HUES6 (cell line): Measurements from ENCODE around the gene GNGT1.

ENCODE experiments used
- H3K27ac ChIP-seq: 2 replicates; pipeline ENCODE4 v1.7.0; 2013; ENCODE audit warnings: low read depth, mild to moderate bottlenecking, low read length, inconsistent platforms
- H3K27me3 ChIP-seq: 2 replicates; pipeline ENCODE4 v1.6.1; 2013; ENCODE audit warnings: low read length; ENCODE audit not compliant: control insufficient read depth, insufficient read depth
- H3K36me3 ChIP-seq: 2 replicates; pipeline ENCODE4 v1.6.1; 2013; ENCODE audit warnings: low read length; ENCODE audit not compliant: control insufficient read depth, insufficient read depth
- H3K4me1 ChIP-seq: 2 replicates; pipeline ENCODE4 v1.6.1; 2013; ENCODE audit warnings: low read length; ENCODE audit not compliant: control insufficient read depth, insufficient read depth
- H3K4me3 ChIP-seq: 2 replicates; pipeline ENCODE4 v1.5.1; 2013; ENCODE audit warnings: low read depth, low read length
- H3K9ac ChIP-seq: one replicate; pipeline ENCODE4 v1.6.1; 2013; ENCODE audit warnings: mild to moderate bottlenecking, low read length
- H3K9me3 ChIP-seq: 2 replicates; pipeline ENCODE4 v1.6.1; 2013; ENCODE audit warnings: low read depth, low read length; ENCODE audit not compliant: control insufficient read depth, insufficient read depth

The GNGT1 gene

DNA sequence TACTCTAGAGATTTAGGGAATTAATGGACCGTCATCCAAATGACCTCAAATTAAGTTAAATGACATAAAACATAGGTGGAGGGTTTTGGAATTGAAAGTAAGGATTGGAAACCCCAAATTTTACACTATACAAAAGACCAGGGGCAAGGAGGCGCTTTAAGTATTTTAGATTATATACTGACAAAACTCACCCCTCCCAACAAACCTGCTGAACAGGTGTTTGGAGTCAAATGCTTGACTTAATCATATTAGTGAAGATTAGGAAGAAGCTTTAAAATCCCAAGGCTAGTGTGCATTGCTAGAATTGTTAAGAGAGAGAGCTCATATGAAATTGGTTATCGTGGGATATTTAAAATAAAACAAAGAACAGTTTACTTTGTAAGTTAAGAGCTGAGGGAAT, at the start of gene GNGT1:
GNGT1 (plus strand) TSS at position 301 of the 400 bp plus-strand sequence. CDS start 180 bp downstream, outside the sequence.
- Histone ChIP-seq H3K27me3 (no peaks in the 10 kb centered on the region), H3K4me1 (no peaks in the 10 kb centered on the region; the same call in 1 of the 2 replicates), H3K4me3 (no peak within 1 kb of the TSS), H3K27ac (no peak within 1 kb of the TSS), H3K9ac (no peak within 1 kb of the TSS), H3K36me3 (no peaks in the 10 kb centered on the region), H3K9me3 (no peaks in the 10 kb centered on the region)

DNA sequence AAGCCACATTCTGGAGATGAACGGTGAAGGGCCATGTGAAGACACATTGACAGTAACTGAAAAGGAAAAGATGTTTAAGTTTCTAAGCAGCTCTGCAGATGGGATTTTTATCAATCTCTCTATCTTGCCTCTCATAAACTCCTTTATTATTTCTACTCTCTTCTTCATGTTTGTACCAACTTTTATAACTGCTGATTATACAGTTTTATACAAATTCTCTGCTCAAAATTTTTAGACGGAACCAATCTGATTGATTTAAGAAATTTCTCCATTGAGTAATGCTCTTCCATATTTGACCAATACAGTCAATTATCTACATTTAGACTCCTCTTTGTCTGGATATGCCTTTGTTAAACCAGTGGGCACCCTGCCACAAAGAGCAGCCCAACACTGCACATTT, 47.5 kb upstream of the GNGT1 start:
- H3K27me3 ChIP-seq: no peaks in the 10 kb centered on the region

DNA sequence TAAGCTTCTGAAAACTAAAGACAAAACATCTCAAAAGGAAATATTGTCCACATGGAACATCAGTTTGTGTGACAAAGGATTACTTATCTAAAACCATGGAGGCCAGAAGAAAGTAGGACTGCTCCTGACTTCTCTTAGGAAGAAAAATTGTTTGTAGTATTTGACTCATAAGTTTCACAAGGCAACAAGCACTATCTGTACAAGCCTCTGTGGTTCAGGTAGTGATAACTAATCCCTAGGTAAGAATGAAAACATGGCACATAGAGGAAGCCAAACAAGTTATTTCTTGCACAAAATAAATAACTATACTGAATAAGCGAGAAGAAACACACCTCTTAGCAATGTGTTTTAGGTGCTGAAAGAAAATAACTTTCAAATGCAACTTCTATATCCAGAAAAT, 46.1 kb upstream of the GNGT1 start:
- Histone ChIP-seq H3K9ac (no peak overlapping the region), H3K27ac (no peak overlapping the region), H3K4me3 (no peak overlapping the region), H3K27me3 (no peaks in the 10 kb centered on the region), H3K4me1 (no peaks in the 10 kb centered on the region), H3K36me3 (no peaks in the 10 kb centered on the region), H3K9me3 (no peaks in the 10 kb centered on the region)

More for the DNA sequence above, 47.5 kb upstream of the GNGT1 start:
- H3K9ac ChIP-seq: no peak overlapping the region
- no peaks in the 10 kb centered on the region for H3K9me3 ChIP-seq
- H3K4me1 ChIP-seq: no peaks in the 10 kb centered on the region
- no peak overlapping the region for H3K4me3 ChIP-seq
- no peaks in the 10 kb centered on the region for H3K36me3 ChIP-seq
- H3K27ac ChIP-seq: no peak overlapping the region

DNA sequence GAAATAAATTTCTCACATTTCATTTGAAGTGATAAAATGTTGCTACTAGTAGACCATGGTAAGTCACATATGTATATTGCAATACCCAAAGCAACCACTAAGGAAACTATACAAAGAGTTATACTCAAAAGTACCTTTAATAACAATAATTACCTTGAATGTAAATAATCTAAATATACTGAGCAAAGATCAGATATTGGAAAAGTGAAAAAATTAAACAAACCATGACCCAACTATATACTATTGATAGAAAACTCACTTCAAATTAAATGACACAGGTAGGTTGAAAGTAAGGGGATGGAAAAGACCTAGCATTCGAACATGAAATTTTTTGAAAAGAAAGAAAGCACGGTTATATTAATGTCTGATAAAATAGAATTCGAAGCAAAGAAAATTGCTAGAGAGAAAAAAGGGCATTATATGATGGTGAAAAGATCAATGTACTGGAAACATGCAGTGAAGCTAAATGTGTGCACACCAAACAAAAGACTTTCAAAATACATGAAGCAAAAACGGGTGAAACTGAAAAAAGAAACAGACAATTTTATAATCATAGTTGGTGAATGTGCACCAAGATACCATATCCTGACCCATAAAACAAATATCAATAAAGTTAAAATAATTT, 44.9 kb upstream of the GNGT1 start:
- Histone ChIP-seq H3K4me1 (no peaks in the 10 kb centered on the region), H3K27ac (no peak overlapping the region), H3K4me3 (no peak overlapping the region)

DNA sequence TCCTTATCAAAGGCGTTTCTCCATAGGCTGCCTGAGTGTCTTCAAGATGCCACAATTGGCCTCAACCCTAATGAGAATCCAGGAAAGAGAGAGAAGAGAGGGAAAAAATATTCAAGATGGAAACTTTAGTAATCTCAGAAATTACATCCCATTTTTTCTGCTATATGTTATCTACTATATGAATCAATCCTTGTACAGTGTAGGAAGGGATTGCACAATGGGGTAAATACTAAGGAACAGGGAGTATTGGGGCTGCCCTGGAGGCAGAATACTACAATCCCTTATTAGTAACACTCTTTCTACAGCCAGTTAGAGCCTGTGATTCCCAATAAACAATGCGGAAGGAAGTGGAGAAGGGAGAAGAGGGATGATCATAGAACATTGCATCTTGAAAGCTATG, 43.7 kb upstream of the GNGT1 start:
- Histone ChIP-seq H3K9me3 (no peaks in the 10 kb centered on the region), H3K36me3 (no peaks in the 10 kb centered on the region), H3K27ac (no peak overlapping the region), H3K9ac (no peak overlapping the region), H3K27me3 (no peaks in the 10 kb centered on the region), H3K4me3 (no peak overlapping the region), H3K4me1 (no peaks in the 10 kb centered on the region)

More for the DNA sequence above, 44.9 kb upstream of the GNGT1 start:
- no peak overlapping the region for H3K9ac ChIP-seq
- H3K9me3 ChIP-seq: no peaks in the 10 kb centered on the region
- no peaks in the 10 kb centered on the region for H3K36me3 ChIP-seq
- no peaks in the 10 kb centered on the region for H3K27me3 ChIP-seq

DNA sequence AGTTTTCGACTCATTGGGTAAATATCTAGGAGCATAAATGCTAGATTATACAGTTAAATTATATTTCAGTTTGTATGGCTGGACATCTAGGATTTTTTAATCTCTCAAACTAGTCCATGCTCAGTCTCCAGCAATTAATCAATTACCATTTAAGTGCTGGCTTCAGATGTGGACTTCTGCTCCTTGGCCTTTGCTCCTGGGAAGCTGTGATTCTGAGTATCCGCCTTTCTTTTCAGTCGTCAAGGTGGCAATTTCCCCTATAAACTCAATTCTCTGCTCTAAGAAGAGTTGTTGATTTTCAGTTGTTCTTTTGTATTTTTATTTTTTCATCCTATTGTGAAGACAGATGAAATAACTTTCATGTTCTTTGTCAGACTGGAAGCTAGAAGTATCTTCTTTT, 39.5 kb upstream of the GNGT1 start:
- no peaks in the 10 kb centered on the region for H3K36me3 ChIP-seq
- H3K27me3 ChIP-seq: no peaks in the 10 kb centered on the region
- H3K9ac ChIP-seq: no peak overlapping the region
- no peak overlapping the region for H3K4me3 ChIP-seq
- no peaks in the 10 kb centered on the region for H3K4me1 ChIP-seq
- H3K9me3 ChIP-seq: no peaks in the 10 kb centered on the region
- H3K27ac ChIP-seq: no peak overlapping the region

DNA sequence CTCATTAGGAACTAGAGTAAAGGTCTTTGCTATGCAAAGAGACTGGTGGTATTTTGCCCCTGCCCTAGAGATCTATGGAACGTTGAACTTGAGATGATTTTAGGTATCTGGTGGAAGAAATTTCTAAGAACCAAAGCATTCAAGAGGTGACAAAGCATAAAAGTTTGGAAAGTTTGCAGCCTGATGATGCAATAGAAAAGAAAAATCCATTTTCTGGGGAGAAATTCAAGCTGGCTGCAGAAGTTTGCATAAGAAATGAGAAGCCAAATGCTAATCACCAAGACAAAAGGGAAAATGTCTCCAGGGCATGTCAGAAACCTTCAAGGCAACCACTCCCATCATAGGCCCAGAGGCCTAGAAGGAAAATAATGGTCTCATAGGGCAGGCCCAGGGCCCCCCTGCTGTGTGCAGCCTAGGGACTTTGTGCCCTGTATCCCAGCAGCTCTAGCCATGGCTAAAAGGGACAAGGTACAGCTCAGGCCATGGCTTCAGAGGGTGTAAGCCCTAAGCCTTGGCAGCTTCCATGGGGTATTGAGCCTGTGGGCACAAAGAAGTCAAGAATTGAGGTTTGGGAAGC, 32.3 kb upstream of the GNGT1 start:
- H3K27me3 ChIP-seq: no peaks in the 10 kb centered on the region
- H3K36me3 ChIP-seq: no peaks in the 10 kb centered on the region
- no peak overlapping the region for H3K4me3 ChIP-seq
- H3K4me1 ChIP-seq: no peaks in the 10 kb centered on the region
- peak overlapping the region; percentile 37 for H3K9ac ChIP-seq
- peak overlapping the region; percentile 31 for H3K27ac ChIP-seq
- peaks cover 23% of the 10 kb centered on the region for H3K9me3 ChIP-seq

DNA sequence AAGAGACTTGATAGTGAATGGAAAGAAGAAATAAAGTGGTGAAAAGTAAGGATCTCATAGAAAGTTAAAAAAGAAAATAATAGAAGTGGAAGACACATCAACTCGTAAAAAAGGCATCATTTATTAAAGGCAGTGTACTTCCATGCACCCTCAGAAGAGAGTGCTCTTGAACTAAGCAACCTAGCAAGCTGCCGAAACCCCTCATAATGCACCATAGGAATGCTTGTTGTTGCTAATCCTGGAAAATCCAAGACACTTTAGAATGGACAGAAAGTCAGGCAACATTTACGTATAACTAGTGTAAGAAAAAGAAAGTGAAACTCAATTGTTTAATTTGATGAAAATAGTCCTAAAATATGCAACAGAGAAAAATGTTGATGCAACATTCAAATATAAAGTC, 28.6 kb upstream of the GNGT1 start:
- Histone ChIP-seq H3K9ac (no peak overlapping the region), H3K36me3 (no peaks in the 10 kb centered on the region), H3K9me3 (peaks cover 30% of the 10 kb centered on the region), H3K27ac (no peak overlapping the region), H3K4me1 (no peaks in the 10 kb centered on the region), H3K27me3 (no peaks in the 10 kb centered on the region), H3K4me3 (no peak overlapping the region)

DNA sequence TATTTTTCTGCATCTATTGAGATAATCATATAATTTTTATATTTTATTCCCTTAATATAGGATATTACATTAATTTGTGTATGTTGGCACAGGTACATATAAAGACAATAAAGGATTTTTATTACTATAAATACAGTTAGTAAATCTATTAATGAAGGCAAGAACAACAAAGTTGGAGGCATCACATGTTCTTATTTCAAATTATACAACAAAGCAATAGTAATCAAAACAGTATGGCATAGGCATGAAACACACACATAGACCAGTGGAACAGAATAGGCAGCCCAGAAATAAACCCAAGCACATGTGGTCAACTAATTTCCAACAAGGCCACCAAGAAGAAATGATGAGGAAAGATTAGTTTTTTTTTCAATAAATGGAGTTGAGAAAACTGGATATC, 27.0 kb upstream of the GNGT1 start:
- Histone ChIP-seq H3K4me1 (no peaks in the 10 kb centered on the region), H3K9me3 (peaks cover 23% of the 10 kb centered on the region), H3K36me3 (no peaks in the 10 kb centered on the region), H3K27me3 (no peaks in the 10 kb centered on the region), H3K27ac (no peak overlapping the region), H3K9ac (no peak overlapping the region), H3K4me3 (no peak overlapping the region)

DNA sequence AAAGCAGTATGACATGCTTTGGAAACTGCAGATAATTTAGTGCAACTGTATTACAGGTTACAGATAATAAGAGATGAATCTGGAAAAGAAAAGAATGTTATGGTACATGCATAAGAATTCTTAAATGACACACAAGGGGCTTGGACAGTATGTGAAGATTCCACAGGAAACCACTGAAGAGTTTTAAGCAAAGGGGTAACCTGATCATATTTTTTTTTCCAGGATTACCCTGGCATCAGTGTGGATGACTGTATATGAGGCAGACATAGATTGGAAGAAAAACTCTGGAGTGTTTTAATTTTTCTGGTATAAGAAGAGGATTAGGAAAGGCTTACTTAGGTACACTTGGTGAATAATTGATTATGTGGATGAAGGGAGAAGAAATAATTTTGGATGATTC, 23.9 kb upstream of the GNGT1 start:
- Histone ChIP-seq H3K4me3 (no peak overlapping the region), H3K36me3 (no peaks in the 10 kb centered on the region), H3K27me3 (no peaks in the 10 kb centered on the region), H3K4me1 (no peaks in the 10 kb centered on the region), H3K9me3 (peaks cover 11% of the 10 kb centered on the region), H3K9ac (no peak overlapping the region), H3K27ac (no peak overlapping the region)

DNA sequence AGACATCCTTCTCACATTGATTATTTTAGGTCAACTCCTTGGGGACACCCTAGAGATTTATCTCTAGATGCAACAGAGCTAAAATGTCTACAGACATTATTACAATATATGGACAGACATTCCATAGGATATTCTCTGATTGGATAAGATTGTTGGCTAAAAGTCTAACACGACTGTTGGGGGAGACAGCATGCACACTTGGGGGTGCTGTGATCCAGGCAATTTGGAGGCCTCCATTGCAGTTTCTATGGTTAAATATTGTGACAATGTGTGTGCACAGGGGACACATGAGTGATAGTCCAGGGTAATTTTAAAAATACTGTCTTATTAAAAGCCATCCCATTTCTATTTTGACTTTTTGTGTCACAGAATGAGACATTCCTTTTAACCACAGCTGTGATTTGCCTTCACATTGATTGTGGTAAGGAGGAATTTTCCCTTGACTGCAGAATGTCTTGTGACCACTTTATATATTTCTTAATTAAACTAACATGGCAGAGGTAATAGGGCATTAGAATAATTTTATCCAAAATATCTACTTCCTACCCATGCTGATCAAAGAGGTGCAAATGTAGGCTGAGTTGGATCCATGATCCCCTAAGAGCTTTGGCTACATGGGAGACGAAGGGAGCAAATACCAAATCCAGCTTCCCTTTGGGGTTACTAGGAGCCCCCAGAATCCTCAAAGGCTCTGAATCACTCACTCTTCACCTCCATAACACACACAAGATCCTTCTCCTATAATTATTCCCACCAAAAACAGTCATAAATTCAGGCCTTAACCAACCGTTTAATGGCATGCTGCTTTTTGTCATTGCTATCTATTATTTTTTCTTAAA, 23.1 kb upstream of the GNGT1 start:
- Histone ChIP-seq H3K9me3 (peaks cover 11% of the 10 kb centered on the region), H3K4me3 (no peak overlapping the region), H3K4me1 (no peaks in the 10 kb centered on the region), H3K27ac (no peak overlapping the region), H3K9ac (no peak overlapping the region), H3K27me3 (no peaks in the 10 kb centered on the region), H3K36me3 (no peaks in the 10 kb centered on the region)
